Globus pallidus (tissue), 1 donor: ENCODE data around the gene TNPO2.
"Not testable (repeated sequence)": the region's sequence is repeated elsewhere in the genome, so short reads cannot be mapped to it uniquely, and the experiment has no call there.

Experiments
- DNase-seq: peaks from one replicate; pipeline ENCODE4 v3.0.0-alpha.2; 2015; ENCODE audit warnings: low spot score

Gene TNPO2

DNA sequence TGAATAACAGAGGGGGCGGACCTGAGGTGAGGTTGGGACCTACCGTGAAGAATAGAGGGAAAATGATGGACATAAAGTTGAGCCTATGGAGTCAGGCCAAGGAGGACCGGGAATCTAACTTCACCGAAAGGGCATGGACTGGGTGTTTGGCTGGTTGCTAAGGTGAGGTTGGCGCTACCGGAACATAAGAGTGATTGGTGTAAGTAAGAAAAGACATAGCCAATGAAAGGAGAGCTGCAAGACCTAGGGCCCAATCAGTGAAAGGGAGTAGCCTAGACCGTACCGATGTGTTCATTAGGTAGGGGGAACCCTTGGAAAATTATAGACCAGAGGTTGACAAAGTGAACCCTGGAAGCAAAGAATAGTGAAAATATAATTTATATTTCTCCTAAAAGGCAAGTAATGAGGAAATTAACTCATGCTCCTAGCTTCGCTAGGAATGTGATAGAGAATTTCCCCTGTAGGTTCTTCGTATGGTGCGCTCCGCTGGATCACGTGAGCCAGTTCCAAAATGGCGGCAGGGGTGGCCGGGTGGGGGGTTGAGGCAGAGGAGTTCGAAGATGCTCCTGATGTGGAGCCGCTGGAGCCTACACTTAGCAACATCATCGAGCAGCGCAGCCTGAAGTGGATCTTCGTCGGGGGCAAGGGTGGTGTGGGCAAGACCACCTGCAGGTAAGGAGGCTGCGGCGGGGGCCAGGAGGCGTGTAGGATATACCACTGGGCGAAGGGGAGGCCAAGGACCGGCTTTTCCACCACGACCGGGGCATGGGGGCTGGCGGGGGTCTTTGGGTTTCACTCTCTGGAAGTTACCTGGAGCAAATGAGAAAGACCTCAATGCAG is 13.5 kb upstream of the TNPO2 start, which contains the start of gene GET3:
Gene GET3 (plus strand): TSS at position 503 of the 840 bp plus-strand sequence. CDS start 9 bp downstream, at position 512.
- peak; percentile 98 for DNase-seq

GRCh38 chr19:12733369-12734214 is 9.9 kb upstream of the TNPO2 start:
- no peak for DNase-seq

DNA sequence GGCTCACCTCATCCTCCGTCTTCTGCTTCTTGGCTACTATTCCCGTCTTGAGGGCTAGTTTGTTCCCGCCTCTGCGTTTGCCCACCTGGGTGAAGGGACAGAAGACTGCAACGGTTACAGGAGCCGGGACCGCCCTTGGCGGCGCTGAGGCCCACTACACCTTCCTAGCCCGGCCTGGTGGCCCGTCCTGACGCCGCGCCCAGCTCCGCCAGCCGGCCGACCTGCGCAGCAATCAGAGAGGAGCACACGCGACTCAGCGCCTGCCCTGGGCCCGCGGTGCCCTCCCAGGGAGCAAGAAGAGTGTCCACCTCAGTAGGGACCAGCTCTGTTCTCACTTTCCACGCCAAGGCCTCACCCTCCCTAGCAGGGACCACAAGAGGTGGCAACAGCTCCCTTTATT is 7.6 kb upstream of the TNPO2 start:
- DNase-seq = no peak

DNA sequence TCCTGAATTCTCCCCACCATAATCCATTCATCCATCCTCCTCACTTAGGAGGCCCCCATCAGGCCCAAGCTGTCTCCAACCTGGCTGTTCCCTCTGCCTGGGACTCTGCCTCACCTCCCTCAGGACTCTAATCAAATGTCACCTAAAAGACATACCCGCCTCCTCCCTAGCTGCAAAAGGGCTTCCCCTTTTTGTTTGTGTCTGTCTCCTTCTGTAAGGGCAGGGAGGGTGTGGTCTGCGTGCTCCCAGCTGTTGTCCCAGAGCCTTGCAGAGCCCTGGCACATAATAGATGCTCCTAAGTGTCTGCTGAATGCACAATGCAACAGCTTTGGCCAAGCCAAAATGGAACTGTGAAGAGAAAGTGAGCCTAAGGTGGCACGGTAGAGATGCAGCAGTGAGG is 6.3 kb upstream of the TNPO2 start:
- no peak for DNase-seq

GRCh38 chr19:12727745-12728433 is 4.2 kb upstream of the TNPO2 start:
- DNase-seq = no peak

DNA sequence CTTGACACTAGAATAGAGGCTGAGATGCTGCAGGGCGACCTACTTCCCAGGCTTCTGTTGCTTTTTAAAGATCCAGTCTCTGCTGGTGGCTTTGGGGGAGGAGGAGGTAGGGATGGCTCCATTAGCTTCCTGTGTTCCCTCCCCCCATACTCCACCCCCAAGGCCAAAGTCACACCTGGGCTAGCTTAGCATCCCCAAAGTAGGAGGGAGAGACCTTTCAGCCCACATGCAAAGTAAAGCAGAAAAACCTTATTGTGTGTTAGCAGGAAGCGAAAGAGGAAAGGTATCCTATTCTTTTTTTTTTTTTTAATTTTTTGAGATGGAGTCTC is 3.2 kb upstream of the TNPO2 start:
- no peak for DNase-seq

DNA sequence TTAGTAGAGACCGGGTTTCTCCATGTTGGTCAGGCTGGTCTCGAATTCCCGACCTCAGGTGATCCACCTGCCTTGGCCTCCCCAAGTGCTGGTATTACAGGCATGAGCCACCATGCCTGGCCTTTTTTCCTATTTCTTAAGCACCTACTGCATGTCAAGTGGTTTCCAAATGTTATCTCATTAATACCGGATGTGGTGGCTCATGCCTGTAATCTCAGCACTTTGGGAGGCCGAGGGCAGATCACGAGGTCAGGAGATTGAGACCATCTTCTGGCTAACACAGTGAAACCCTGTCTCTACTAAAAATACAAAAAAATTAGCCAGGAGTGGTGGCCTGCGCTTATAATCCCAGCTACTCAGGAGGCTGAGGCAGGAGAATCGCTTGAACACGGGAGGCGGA is 1.9 kb upstream of the TNPO2 start:
- DNase-seq = not testable (repeated sequence)

DNA sequence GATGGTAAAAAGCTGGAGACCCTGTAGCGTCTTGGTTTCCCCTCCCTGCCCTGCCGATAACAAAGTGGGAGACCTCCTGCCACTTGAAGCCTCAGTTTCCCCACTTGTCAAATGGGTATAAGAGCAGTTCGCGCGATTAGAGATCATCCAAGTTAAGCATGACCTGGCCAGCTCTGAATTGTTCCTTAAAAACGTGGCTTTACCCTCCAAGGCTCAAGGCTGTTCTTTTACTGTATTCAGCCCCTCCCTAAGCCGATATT is 421 bp downstream of the TNPO2 start:
- no peak for DNase-seq

- peak; percentile 97 for DNase-seq
Observed at GRCh38 chr19:12722566-12723380, 959 bp downstream of the TNPO2 start.

DNA sequence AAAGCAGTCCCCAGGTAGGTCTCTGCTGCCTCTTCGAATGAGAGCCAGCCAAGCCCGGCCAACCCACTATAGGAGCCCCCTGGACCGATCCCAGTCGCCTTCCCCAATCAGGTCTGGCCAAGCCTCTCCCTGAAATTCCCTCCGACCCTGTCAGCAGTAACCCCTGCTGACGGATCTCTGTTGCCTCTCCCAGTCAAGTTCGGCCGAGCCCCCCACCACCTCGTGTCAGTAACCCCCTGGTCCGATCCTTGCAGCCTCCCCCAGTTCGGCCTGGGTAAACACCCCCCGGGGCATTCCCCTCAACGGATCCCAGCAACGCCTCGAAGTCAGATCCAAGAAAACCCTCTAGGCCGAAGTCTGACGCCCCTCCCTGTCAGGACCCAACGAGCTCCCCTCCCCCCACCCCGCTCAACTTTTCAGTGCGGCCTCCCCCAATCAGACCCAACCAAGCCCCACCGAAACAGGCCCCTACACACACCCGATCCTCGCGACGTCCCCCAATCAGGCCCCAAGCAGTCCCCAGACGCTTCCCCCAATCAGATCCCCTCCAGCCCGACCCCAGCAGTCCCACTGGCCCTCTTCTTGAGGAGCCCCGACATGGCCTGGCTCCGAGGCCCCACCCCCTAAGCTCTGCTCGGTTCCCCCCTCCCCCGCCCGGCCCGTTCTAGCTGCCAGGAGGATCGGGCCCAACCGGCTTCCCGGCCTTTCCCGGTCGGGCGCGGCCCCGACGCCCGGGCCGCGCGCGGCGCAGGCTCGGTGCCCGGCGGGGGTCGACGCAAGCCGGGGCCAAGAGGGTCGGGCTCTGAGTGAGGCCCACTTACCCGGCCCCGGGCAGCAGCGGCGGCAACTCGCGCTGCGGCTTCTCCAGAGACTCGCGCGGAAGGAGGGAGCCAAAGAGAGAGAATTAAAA is 1.8 kb downstream of the TNPO2 start:
- peak; percentile 62 for DNase-seq

GRCh38 chr19:12720851-12721655 is 2.7 kb downstream of the TNPO2 start:
- DNase-seq = no peak

DNA sequence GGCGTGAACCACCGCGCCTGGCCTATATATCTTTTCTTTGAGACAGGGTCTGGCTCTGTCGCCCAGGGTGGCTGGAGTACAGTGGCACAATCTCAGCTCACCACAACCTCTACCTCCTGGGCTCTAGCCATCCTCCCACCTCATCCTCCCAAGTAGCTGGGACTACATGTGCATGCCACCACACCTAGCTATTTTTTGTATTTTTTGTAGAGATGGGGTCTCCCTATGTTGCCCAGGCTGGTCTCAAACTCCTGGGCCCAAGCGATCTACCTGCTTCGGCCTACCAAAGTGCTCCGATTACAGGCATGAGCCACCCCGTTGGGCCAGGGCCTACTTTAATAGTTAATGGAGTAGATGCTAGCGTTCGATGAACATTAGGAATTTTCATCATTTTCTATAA is 3.4 kb downstream of the TNPO2 start:
- no peak for DNase-seq

DNA sequence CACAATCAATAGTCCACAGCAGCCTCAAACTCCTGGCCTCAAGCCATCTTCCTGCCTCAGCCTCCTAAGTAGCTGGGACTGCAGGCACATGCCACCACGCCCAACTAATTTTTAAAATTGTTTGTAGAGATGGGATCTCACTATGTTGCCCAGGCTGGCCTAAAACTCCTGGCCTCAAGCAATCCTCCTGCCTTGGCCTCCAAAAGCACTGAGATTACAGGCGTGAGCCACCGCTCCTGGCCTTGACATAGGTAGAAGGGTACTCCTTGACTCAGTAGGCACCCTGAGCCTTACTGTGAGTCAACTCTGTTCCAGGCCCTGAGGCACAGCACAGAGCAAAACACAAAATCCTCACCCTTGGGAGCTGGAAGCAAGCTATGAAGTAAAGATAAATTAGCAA is 7.8 kb downstream of the TNPO2 start:
- DNase-seq = no peak

- no peak for DNase-seq
Observed at GRCh38 chr19:12715102-12715501, 8.6 kb downstream of the TNPO2 start.

- not testable (repeated sequence) for DNase-seq
Observed at GRCh38 chr19:12713304-12713703, 10.4 kb downstream of the TNPO2 start.

GRCh38 chr19:12712077-12712476 is 11.7 kb downstream of the TNPO2 start:
- not testable (repeated sequence) for DNase-seq

GRCh38 chr19:12711187-12711586 is 12.5 kb downstream of the TNPO2 start:
- no peak for DNase-seq

- no peak for DNase-seq
Observed at GRCh38 chr19:12708641-12709040, 15.1 kb downstream of the TNPO2 start.

GRCh38 chr19:12706332-12706718 is 17.4 kb downstream of the TNPO2 start:
- DNase-seq = no peak
